ENCODE measurements around the gene B9D2. TPM values are rescaled to one million over a fixed set of nuclear protein-coding genes. Genes with fewer than 3 reads are reported as not detected.

The B9D2 gene
- total RNA-seq, 1 donor from 2014 or later: 1.1 TPM

GRCh38 chr19:41316306-41316920 lies 47.5 kb downstream of the B9D2 start:
- no peak overlapping the region for H3K4me3 ChIP-seq (ENCODE audit: low read depth, low read length)
- no peak for FAIRE-seq
- no peak for DNase-seq (ENCODE audit: low read depth)
- peaks cover 36% of the 10 kb centered on the region for H3K36me3 ChIP-seq (ENCODE audit: control insufficient read depth, insufficient read depth, low read length)
- TF ChIP-seq CTCF (IDR thresholded peaks at IDR 0.05; ENCODE audit: insufficient read depth, low read length, severe bottlenecking): no peak
- no peaks in the 10 kb centered on the region for H3K27me3 ChIP-seq (ENCODE audit: control insufficient read depth, insufficient read depth, low read length)

- no peaks in the 10 kb centered on the region for H3K27me3 ChIP-seq (ENCODE audit: control insufficient read depth, insufficient read depth, low read length)
- no peak for DNase-seq (ENCODE audit: low read depth)
- TF ChIP-seq CTCF (IDR thresholded peaks at IDR 0.05; ENCODE audit: insufficient read depth, low read length, severe bottlenecking): no peak
- H3K4me3 ChIP-seq (ENCODE audit: low read depth, low read length): no peak overlapping the region
- peaks cover 14% of the 10 kb centered on the region for H3K36me3 ChIP-seq (ENCODE audit: control insufficient read depth, insufficient read depth, low read length)
- FAIRE-seq: no peak
Observed at GRCh38 chr19:41311613-41312012, 52.3 kb downstream of the B9D2 start.

GRCh38 chr19:41311072-41311471 lies 52.9 kb downstream of the B9D2 start:
- Histone ChIP-seq H3K4me3 (ENCODE audit: low read depth, low read length) (peak overlapping the region; percentile 58), H3K36me3 (ENCODE audit: control insufficient read depth, insufficient read depth, low read length) (peaks cover 13% of the 10 kb centered on the region), H3K27me3 (ENCODE audit: control insufficient read depth, insufficient read depth, low read length) (no peaks in the 10 kb centered on the region)
- TF ChIP-seq CTCF (IDR thresholded peaks at IDR 0.05; ENCODE audit: insufficient read depth, low read length, severe bottlenecking): no peak
- DNase-seq (ENCODE audit: low read depth): no peak
- no peak for FAIRE-seq

- Histone ChIP-seq H3K4me3 (ENCODE audit: low read depth, low read length) (peak within 1 kb of the TSS; percentile 58), H3K36me3 (ENCODE audit: control insufficient read depth, insufficient read depth, low read length) (peaks cover 15% of the 10 kb centered on the region), H3K27me3 (ENCODE audit: control insufficient read depth, insufficient read depth, low read length) (no peaks in the 10 kb centered on the region)
- no peak for FAIRE-seq
- peak; percentile 66 for DNase-seq (ENCODE audit: low read depth)
- TF ChIP-seq CTCF (IDR thresholded peaks at IDR 0.05; ENCODE audit: insufficient read depth, low read length, severe bottlenecking): no peak
Observed at GRCh38 chr19:41310033-41310831, 53.7 kb downstream of the B9D2 start, which contains the start of gene CCDC97. CCDC97 (plus strand) TSS chr19:41310172; CDS start chr19:41310311, 139 bp downstream.

GRCh38 chr19:41309180-41310032 lies 54.5 kb downstream of the B9D2 start:
- Histone ChIP-seq H3K27me3 (ENCODE audit: control insufficient read depth, insufficient read depth, low read length) (no peaks in the 10 kb centered on the region), H3K36me3 (ENCODE audit: control insufficient read depth, insufficient read depth, low read length) (peaks cover 20% of the 10 kb centered on the region), H3K4me3 (ENCODE audit: low read depth, low read length) (peak overlapping the region; percentile 58)
- peak; percentile 35 for DNase-seq (ENCODE audit: low read depth)
- no peak for TF ChIP-seq CTCF (IDR thresholded peaks at IDR 0.05; ENCODE audit: insufficient read depth, low read length, severe bottlenecking)
- FAIRE-seq: no peak
